ENCODE results near the gene PRKCZ.

The PRKCZ gene

DNA sequence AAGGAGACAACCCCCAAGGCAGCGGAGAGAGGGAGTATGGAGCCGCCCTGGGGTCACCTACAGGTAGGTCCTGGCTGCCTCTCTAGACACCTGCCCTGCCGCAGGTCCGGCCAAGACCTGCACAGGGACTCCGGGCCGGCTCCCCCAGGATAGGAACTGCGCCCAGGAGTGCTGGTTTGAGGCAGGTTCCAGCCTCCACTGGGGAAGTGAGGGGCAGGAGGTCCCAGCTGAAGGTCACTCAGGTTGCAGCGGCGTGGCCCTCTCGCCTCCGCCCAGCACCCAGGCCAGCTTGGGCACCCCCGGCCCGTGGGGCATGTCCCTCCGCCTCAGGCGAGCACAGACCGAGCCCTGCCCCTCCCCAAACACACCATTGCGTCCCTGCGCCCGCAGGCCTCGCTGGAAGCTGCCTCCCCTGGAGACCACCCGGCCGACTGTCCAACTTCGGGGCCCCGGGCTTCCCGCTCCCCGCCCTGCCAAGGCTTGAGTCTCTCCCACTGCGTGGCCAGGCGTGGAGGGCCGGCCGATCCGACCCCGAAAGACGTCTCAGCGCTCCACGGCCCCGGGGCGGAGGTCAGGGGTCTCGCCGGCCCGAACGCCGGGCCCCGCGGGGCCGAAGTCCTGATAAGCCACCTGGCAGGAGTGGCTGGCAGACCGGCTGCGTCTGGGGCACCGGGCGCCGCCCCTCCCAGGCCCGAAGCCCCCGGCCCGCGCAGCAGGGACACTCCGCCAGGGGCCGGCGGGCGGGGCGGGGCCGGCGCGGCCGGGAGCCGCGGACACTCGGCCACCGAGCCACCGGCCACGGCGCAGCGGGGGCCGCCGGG, 176.5 kb downstream of the PRKCZ start:
- DNase-seq (ENCODE audit: low read depth in 4 of 4, low spot score in 1 of 4) = no peak

DNA sequence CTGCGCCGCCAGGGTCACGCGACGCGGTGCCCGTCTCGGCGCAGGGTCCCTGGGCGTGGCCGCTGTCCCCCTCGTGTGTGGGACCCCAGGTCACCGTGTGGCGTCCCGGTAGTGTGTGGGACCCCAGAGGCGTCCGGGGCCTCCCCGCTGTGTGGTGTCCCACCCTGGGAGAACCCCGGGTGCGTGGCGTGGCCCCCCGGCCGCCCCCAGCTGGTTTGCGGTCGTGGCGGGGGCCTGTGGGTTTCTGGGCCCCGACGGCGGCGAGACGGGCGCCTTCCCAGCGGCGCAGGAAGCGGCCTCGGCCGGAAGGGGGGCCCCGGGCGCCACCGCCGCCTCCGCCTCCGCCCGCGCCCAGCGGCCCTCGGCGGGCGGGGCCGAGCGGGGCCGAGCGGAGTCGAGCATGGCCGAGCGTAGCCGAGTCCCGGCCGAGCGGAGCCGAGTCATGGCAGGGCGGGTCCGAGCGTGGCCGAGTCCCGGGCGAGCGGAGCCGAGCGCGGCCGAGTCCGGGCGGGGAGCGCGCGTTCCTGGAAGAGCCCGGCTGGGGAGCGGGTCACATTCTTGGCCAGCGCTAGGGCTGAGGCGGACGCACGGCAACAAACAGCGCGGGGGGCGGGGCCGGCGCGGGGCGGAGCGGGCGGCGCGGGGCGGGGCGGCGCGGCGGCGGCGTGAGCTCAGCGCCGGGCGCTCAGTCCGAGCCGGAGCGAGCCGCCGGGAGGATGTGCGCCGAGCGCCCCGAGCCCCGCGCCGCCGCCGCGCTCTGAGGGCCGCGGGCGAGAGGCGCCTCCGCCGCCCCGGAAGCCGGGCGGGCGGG, 177.3 kb downstream of the PRKCZ start:
- DNase-seq (ENCODE audit: low read depth in 4 of 4, low spot score in 1 of 4) = peak; percentile 80 to 91 (median 88)

GRCh38 chr1:2228157-2228594, 178.0 kb downstream of the PRKCZ start, which contains the start of gene SKI:
Gene SKI (plus strand): TSS chr1:2228319. CDS start chr1:2228767, 448 bp downstream.
- no peak for DNase-seq (ENCODE audit: low read depth in 4 of 4, low spot score in 1 of 4)

DNA sequence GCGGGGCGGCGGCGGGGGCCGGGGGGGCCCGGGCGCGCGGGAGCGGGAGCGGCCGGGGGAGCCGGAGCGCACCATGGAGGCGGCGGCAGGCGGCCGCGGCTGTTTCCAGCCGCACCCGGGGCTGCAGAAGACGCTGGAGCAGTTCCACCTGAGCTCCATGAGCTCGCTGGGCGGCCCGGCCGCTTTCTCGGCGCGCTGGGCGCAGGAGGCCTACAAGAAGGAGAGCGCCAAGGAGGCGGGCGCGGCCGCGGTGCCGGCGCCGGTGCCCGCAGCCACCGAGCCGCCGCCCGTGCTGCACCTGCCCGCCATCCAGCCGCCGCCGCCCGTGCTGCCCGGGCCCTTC, 178.5 kb downstream of the PRKCZ start:
- no peak for DNase-seq (ENCODE audit: low read depth in 4 of 4, low spot score in 1 of 4)

GRCh38 chr1:2229037-2229864, 179.0 kb downstream of the PRKCZ start:
- no peak for DNase-seq (ENCODE audit: low read depth in 4 of 4, low spot score in 1 of 4)

- DNase-seq (ENCODE audit: low read depth in 4 of 4, low spot score in 1 of 4) = no peak
Measured at GRCh38 chr1:2229911-2230731, 179.9 kb downstream of the PRKCZ start.

- no peak for DNase-seq (ENCODE audit: low read depth in 4 of 4, low spot score in 1 of 4)
Measured at GRCh38 chr1:2230781-2231531, 180.7 kb downstream of the PRKCZ start.

- peak in 1 of 4 experiments; percentile 72 for DNase-seq (ENCODE audit: low read depth in 4 of 4, low spot score in 1 of 4)
Measured at GRCh38 chr1:2231532-2232254, 181.5 kb downstream of the PRKCZ start.

DNA sequence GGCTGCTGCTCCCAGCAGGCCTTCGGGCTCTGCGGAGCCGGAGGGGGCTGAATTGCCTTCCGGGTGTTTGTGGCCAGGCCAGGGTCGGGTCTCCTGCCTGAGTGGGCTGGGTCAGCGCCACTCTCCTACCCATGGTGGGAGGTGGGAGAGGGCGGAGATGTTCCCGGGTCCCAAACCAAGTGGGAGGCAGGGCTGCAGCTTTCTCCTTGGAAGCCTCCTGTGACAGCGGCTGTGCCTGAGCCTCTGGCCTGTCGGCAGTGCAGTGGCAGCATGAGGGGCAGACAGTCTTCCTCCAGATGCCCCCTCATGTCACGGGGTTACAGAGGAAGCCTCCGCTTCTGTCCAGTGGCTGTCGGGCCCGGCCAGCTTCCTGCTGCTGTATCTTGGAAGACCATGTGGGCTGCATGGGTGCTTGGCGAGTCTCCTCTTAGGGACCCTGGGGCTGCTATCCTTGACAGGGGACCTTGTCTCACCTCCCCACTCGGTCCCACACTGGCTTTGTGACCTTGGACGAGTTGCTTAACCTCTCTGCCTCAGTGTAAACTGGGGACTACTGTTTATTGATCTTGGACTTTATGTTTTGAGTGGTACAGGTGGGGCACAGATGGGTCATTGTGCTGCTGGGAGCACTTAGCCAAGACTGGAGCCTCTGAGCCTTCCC, 182.2 kb downstream of the PRKCZ start:
- DNase-seq (ENCODE audit: low read depth in 4 of 4, low spot score in 1 of 4) = no peak

DNA sequence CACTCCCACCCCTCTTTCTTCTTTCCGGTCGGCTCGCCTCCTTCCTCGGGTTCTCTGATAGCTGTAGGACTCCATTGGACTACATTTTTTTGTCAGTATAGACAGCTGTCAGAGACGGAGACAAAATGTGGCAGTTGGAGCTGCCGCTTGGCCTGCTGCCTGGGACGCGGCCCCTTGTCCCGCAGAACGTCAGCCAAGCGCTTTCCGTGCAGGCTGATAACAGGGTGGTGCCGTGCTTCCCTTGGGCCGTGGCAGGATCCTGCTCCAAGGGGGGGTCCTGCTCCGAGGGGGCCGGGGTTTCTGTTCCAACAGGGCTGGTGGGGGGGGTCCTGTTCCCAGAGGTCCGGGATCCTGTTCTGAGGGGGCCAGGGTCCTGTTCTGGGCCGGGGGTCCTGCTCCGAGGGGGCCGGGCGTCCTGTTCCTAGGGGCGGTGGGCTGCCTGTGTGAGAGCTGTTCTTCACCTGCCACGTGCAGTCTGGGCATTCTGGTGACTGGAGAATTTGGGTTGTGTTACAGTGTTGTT, 182.8 kb downstream of the PRKCZ start:
- DNase-seq (ENCODE audit: low read depth in 4 of 4, low spot score in 1 of 4) = no peak

DNA sequence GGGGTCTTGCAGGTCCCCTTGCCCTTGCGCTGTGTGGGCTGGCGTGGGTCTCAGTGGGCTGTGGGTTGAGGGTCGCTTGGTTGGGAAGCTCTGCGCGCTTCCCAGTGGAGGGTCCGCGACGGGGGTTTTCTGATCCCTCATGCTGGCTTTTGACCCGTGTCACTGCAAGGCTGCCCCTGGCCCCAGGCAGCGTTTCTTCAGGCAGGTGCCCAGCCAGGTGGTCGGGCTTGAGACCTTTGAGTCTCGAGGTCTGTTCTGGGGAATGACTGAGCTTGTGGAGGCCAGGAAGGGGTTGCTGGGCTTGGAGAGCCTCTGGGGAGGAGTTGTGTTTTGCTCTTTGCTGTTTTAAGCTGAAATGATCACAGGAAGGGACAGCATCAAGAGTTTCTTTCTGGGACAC, 183.3 kb downstream of the PRKCZ start:
- DNase-seq (ENCODE audit: low read depth in 4 of 4, low spot score in 1 of 4) = no peak

GRCh38 chr1:2233997-2234761, 184.0 kb downstream of the PRKCZ start:
- DNase-seq (ENCODE audit: low read depth in 4 of 4, low spot score in 1 of 4) = no peak

DNA sequence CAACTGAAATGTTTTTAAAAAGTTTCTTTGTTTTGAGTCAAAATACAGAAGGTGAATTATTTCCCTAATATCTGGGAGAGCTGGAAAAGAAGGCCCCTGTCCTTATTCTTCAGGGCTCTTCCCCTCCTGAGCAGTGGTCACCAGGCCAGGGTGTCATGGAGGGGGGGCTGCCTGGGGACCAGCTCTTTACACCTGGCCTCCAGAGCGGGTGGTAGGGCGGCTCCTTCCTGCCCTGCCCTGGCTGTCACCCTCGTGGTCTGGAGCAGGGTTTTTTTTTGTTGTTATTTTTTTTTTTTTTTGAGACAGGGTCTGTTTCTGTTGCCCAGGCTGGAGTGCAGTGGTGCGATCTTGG, 184.5 kb downstream of the PRKCZ start:
- DNase-seq (ENCODE audit: low read depth in 4 of 4, low spot score in 1 of 4) = no peak

Measured in stimulated activated CD4-positive, alpha-beta T cell treated with anti-CD3 and anti-CD28 coated beads, Interleukin-1b, Interleukin-23, amount 100 ng/mL, for 24 hours (primary cell).